ENCODE data around the gene SEC63.
"Not testable (repeated sequence)": the region's sequence is repeated elsewhere in the genome, so short reads cannot be mapped to it uniquely, and the experiment has no call there.

DNA sequence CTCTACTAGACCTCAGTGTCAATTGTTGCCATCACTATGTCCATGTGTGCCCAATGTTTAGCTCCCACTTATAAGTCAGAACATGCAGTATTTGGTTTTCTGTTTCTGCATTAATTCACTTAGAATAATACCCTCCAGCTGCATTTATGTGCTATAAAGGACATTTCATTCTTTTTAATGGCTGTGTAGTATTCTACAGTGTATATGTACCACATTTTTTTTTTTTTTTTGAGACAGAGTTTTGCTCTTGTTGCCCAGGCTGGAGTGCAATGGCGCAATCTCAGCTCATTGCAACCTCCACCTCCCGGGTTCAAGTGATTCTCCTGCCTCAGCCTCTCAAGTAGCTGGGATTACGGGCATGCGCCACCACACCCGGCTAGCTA lies 21.1 kb downstream of the SEC63 start:
- not testable (repeated sequence) for TF ChIP-seq EZH2 (IDR thresholded peaks at IDR 0.05; ENCODE audit: insufficient read depth, poor library complexity, severe bottlenecking); EZH2phosphoT487 (IDR thresholded peaks at IDR 0.05; ENCODE audit: insufficient read depth, low read depth)
